Right lobe of liver (tissue), 6 donors: Measurements from ENCODE around the gene ZFHX2. TPM values are rescaled to one million over a fixed set of nuclear protein-coding genes. Genes with fewer than 3 reads are reported as not detected.
A peak's percentile ranks its signal among the peaks of the same experiment; 100 is the strongest.
"Not testable (repeated sequence)": the region's sequence is repeated elsewhere in the genome, so short reads cannot be mapped to it uniquely, and the experiment has no call there.

ENCODE experiments used
- ATAC-seq, 4 donors: fragments of 200-7000 bp; cut with Tn5 transposase; one replicate each; pipeline ENCODE4 v1.9.1; 2020; ENCODE audit warnings: mild to moderate bottlenecking in 4 of 4, moderate library complexity in 4 of 4
- DNase-seq, 3 donors: peaks; one replicate each; pipeline ENCODE4 v3.0.0-alpha.2; 2020
- H3K27ac ChIP-seq, 3 donors: fragments of 200-600 bp; one replicate each; pipeline ENCODE4 v1.8.0; 2022
- H3K27me3 ChIP-seq, 2 donors: fragments of 200-600 bp; one replicate each; pipeline ENCODE4 v1.8.0; 2022
- H3K36me3 ChIP-seq, 4 donors: fragments of 200-600 bp; sonication (generic) in 1 of 4; one replicate each; pipeline versions ENCODE4 v1.5.1 to v1.8.0; 2017 to 2022; ENCODE audit warnings: control low read depth in 1 of 4
- H3K4me1 ChIP-seq, 4 donors: fragments of 200-600 bp; sonication (generic) in 1 of 4; one replicate each; pipeline versions ENCODE4 v1.5.1 to v1.8.0; 2017 to 2022; ENCODE audit warnings: control low read depth in 1 of 4
- H3K4me3 ChIP-seq, 3 donors: fragments of 200-600 bp; one replicate each; pipeline ENCODE4 v1.8.0; 2022
- H3K9me3 ChIP-seq, 4 donors: fragments of 200-600 bp; sonication (generic) in 1 of 4; one replicate each; pipeline versions ENCODE4 v1.5.1 to v1.8.0; 2017 to 2022; ENCODE audit warnings: control low read depth in 1 of 4
- CTCF ChIP-seq, 4 donors: fragments of 200-600 bp in 3 of 4; fragments of 450-650 bp in 1 of 4; IDR thresholded peaks; one replicate each; pipeline versions ENCODE4 v1.5.1 to v1.8.0; 2016 to 2022; ENCODE audit warnings: antibody characterized with exemption in 4 of 4, mild to moderate bottlenecking in 2 of 4
- POLR2A ChIP-seq: fragments of 450-650 bp; IDR thresholded peaks from one replicate; pipeline ENCODE4 v1.6.1; 2017; ENCODE audit warnings: antibody characterized with exemption, mild to moderate bottlenecking
- WGBS: methylation state at CpG from one replicate; pipeline ENCODE4 v1.1.6; 2018; ENCODE audit warnings: low coverage, low lambda C conversion rate; ENCODE audit not compliant: insufficient coverage; ENCODE audit errors: missing lambda C conversion rate; 5-methylcytosine and 5-hydroxymethylcytosine counted together
- intact Hi-C, 2 donors: fragments of 100-400 bp; cut with DNase I; formaldehyde crosslinking; loops; one replicate each; pipeline versions ENCODE4 v1.11.2 to v1.14.1; 2022
- long read RNA-seq: library from polyadenylated mRNA; unstranded; transcript quantifications from one replicate; pipeline ENCODE4 v2.0.0, GENCODE V29; 2019
- total RNA-seq, 6 experiments: library from RNA; depleted of rRNA in 2 of 6; stranded (reverse); fragments of >200 nt in 2 of 6; fragmentation: NEBNext Ultra II Directional in 3 of 6; extraction: Animal tissue kit (Norgen Biotek cat#: 25700) in 3 of 6; gene quantifications; one replicate each; pipeline versions ENCODE4 v1.1.0 to v1.2.4, GENCODE V29; 2016 to 2023
- donor health status: DM: no; HTN: yes; CAD: no.
- donor health status: DM: no; HTN: no; CAD: no.
- donor health status: DM: no; HTN: no; CAD: no.
- donor health status: DM: no; HTN: yes; CAD: no.
- donor health status: DM: no; HTN: yes; CAD: no.

Gene ZFHX2
- total RNA-seq, result under 1 TPM; 0.33 to 0.83 (median 0.47) TPM
- long read RNA-seq, result 0 reads

- no peak for TF ChIP-seq CTCF (IDR thresholded peaks at IDR 0.05)
- TF ChIP-seq POLR2A, result peak; percentile 26
- H3K4me3 ChIP-seq, result peak within 1 kb of the TSS; percentile 65 to 73 (median 69)
- 1% methylated on average over 46 of the region's 49 CpGs for WGBS
- DNase-seq (peak; percentile 89 to 93 (median 93)), ATAC-seq (peak; percentile 78 to 85 (median 82))
- H3K36me3 ChIP-seq, result no peaks in the 10 kb centered on the region
- no peaks in the 10 kb centered on the region for H3K27me3 ChIP-seq
- H3K4me1 ChIP-seq, result no peaks in the 10 kb centered on the region
- no peak within 1 kb of the TSS for H3K27ac ChIP-seq
- intact Hi-C loops, result no loop called here
- H3K9me3 ChIP-seq, result no peaks in the 10 kb centered on the region
These were observed at the start of gene ZFHX2 for GRCh38 chr14:23551266-23552028. TSS of gene ZFHX2 (minus strand) at chr14:23551765. CDS start at chr14:23535325, 16,440 bp downstream.

- no peaks in the 10 kb centered on the region for H3K9me3 ChIP-seq
- H3K27ac ChIP-seq, result no peak overlapping the region
- WGBS, result 100% methylated on average over 1 of the region's 1 CpG
- DNase-seq, result no peak
- H3K36me3 ChIP-seq, result no peaks in the 10 kb centered on the region
- no peak overlapping the region for H3K4me3 ChIP-seq
- ATAC-seq, result no peak
- TF ChIP-seq POLR2A, result no peak
- TF ChIP-seq CTCF (IDR thresholded peaks at IDR 0.05), result no peak
- H3K4me1 ChIP-seq, result no peaks in the 10 kb centered on the region
- intact Hi-C loops, result no loop called here
- no peaks in the 10 kb centered on the region for H3K27me3 ChIP-seq
These were observed 49.2 kb upstream of the ZFHX2 start for GRCh38 chr14:23600806-23601205.

- Histone ChIP-seq H3K4me3 (no peak overlapping the region), H3K4me1 (no peaks in the 10 kb centered on the region), H3K27ac (no peak overlapping the region), H3K36me3 (no peaks in the 10 kb centered on the region), H3K27me3 (no peaks in the 10 kb centered on the region), H3K9me3 (no peaks in the 10 kb centered on the region)
- TF ChIP-seq CTCF (IDR thresholded peaks at IDR 0.05), result no peak
- TF ChIP-seq POLR2A, result no peak
- DNase-seq (no peak), ATAC-seq (no peak)
- intact Hi-C loops, result no loop called here
- 67% methylated on average over 1 of the region's 2 CpGs for WGBS
These were observed 48.8 kb upstream of the ZFHX2 start for GRCh38 chr14:23600322-23600707.

- H3K4me1 ChIP-seq, intact Hi-C loops, H3K27ac ChIP-seq, H3K27me3 ChIP-seq, ATAC-seq, H3K9me3 ChIP-seq, DNase-seq, H3K36me3 ChIP-seq, H3K4me3 ChIP-seq: not testable (repeated sequence)
- WGBS, result 61% methylated on average over 3 of the region's 3 CpGs
These were observed 42.6 kb upstream of the ZFHX2 start for GRCh38 chr14:23594191-23594590.

- no peak overlapping the region for H3K4me3 ChIP-seq
- no peak for DNase-seq
- no peak for ATAC-seq
- intact Hi-C loops, result no loop called here
- no peak for TF ChIP-seq CTCF (IDR thresholded peaks at IDR 0.05)
- TF ChIP-seq POLR2A, result no peak
- 97% methylated on average over 4 of the region's 4 CpGs for WGBS
- H3K27me3 ChIP-seq, result no peaks in the 10 kb centered on the region
- H3K4me1 ChIP-seq, result peaks cover 0 to 7% (median 2%) of the 10 kb centered on the region in 4 donors
- no peaks in the 10 kb centered on the region for H3K9me3 ChIP-seq
- H3K36me3 ChIP-seq, result no peaks in the 10 kb centered on the region
- no peak overlapping the region for H3K27ac ChIP-seq
These were observed 38.6 kb upstream of the ZFHX2 start for GRCh38 chr14:23590198-23590597.
